ENCODE data around the gene RFXANK. TPM values are rescaled to one million over a fixed set of nuclear protein-coding genes. Genes with fewer than 3 reads are reported as not detected.

RFXANK gene
- total RNA-seq, 1 experiment from 2014 or later = 81.8 TPM

DNA sequence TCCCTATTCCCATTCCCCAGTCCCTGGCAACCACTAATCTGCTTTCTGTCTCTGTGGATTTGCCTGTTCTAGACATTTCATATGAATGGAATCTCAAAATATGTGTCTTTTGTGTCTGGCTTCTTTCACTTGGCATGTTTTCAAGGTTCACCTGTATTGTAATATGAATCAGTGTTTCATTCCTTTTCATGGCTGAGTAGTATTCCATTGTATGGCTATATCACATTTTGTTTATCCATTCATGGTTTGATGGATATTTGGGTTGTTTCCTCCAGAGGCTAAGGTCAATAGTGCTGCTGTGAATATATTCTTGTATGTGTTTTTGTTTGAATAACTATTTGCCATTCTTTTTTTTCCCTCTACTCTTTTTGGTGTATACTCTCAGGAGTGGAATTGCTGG is 44.1 kb downstream of the RFXANK start:
- Histone ChIP-seq H2AFZ (ENCODE audit: low read length) (no peak overlapping the region), H3K9ac (ENCODE audit: extremely low read depth, insufficient read length, low read length) (no peak overlapping the region), H4K8ac (replicated peaks; ENCODE audit: insufficient read length, low read depth, low read length) (no peak overlapping the region), H2BK5ac (ENCODE audit: insufficient read length, low read length) (no peak overlapping the region), H3T11ph (ENCODE audit: low read length) (no peak overlapping the region), H2BK12ac (ENCODE audit: insufficient read length, low read depth, low read length) (no peak overlapping the region), H2BK15ac (ENCODE audit: low read depth, low read length) (no peak overlapping the region), H3K14ac (ENCODE audit: insufficient read depth, low read length) (no peak overlapping the region), H3K23ac (ENCODE audit: insufficient read length, low read depth, low read length) (no peak overlapping the region), H4K20me1 (ENCODE audit: control insufficient read depth, insufficient read depth, insufficient read length) (no peaks in the 10 kb centered on the region), H3K18ac (ENCODE audit: insufficient read length, low read depth, low read length) (no peak overlapping the region), H3K9me3 (ENCODE audit: control insufficient read depth, low read depth, low read length) (peaks cover 4% of the 10 kb centered on the region), H3K79me2 (ENCODE audit: insufficient read depth, low read length) (no peaks in the 10 kb centered on the region), H4K5ac (ENCODE audit: insufficient read length, low read depth, low read length) (no peak overlapping the region), H3K79me1 (ENCODE audit: insufficient read depth, low read depth, low read length, poor library complexity, severe bottlenecking) (no peaks in the 10 kb centered on the region), H4K91ac (ENCODE audit: insufficient read length, low read depth, low read length) (no peak overlapping the region), H3K4me1 (ENCODE audit: insufficient read depth, low read length) (no peaks in the 10 kb centered on the region), H2BK20ac (ENCODE audit: low read depth, low read length, poor library complexity, severe bottlenecking) (no peak overlapping the region), H3K4me2 (ENCODE audit: insufficient read depth, insufficient read length, low read length) (no peak overlapping the region), H3K56ac (ENCODE audit: insufficient read length, low read depth, low read length) (no peak overlapping the region), H3K23me2 (ENCODE audit: insufficient read length, low read depth, low read length, poor library complexity, severe bottlenecking) (no peaks in the 10 kb centered on the region), H2AK5ac (ENCODE audit: insufficient read length, low read length) (no peak overlapping the region), H2BK120ac (ENCODE audit: low read depth, low read length, poor library complexity, severe bottlenecking) (no peak overlapping the region), H3K27me3 (ENCODE audit: insufficient read depth, low read length) (no peaks in the 10 kb centered on the region), H3K4ac (ENCODE audit: low read depth, low read length) (no peak overlapping the region), H3K27ac (ENCODE audit: insufficient read length, low read depth, low read length) (no peak overlapping the region)
- no peak for TF ChIP-seq CTCF (conservative IDR thresholded peaks at IDR 0.05)
- H3K36me3 Mint-ChIP-seq (ENCODE audit: insufficient read depth in 1 of 3, low read depth in 3 of 3) = peaks cover 0 to 7% (median 5%) of the 10 kb centered on the region in 3 experiments; a peak in 3 of 7 replicates
- DNase-seq = no peak
- H3K4me1 Mint-ChIP-seq = 0 out of 4 replicates have a peak, but pooled peaks cover 0 to 3% of the 10 kb centered on the region in 2 experiments
- H3K4me3 Mint-ChIP-seq = no peak overlapping the region
- H3K27ac Mint-ChIP-seq = no peak overlapping the region
- H3K9me3 Mint-ChIP-seq = peaks cover 22 to 26% of the 10 kb centered on the region in 2 experiments
- peaks cover 65% of the 10 kb centered on the region for H3K27me3 Mint-ChIP-seq (ENCODE audit: low read depth)
